Mesendoderm (in vitro differentiated cells): ENCODE measurements around the gene KRTAP10-11.

Experiments used
- DNase-seq: peaks from one replicate; pipeline ENCODE4 v3.0.0; 2013
- H2AK5ac ChIP-seq: 2 replicates; pipeline ENCODE4 v1.6.1; 2013; ENCODE audit warnings: low read length, inconsistent platforms
- H2BK120ac ChIP-seq: 2 replicates; pipeline ENCODE4 v1.6.1; 2013; ENCODE audit warnings: low read depth, mild to moderate bottlenecking, low read length, moderate library complexity, mixed read lengths
- H2BK15ac ChIP-seq: replicated peaks from 2 replicates; pipeline ENCODE4 v1.6.1; 2013; ENCODE audit warnings: low read depth, mild to moderate bottlenecking, moderate library complexity
- H2BK5ac ChIP-seq: 2 replicates; pipeline ENCODE4 v1.6.1; 2013; ENCODE audit warnings: low read length, inconsistent platforms
- H3K18ac ChIP-seq: 2 replicates; pipeline ENCODE4 v1.6.1; 2013; ENCODE audit warnings: mild to moderate bottlenecking, low read length, mixed read lengths
- H3K23ac ChIP-seq: one replicate; pipeline ENCODE4 v1.6.1; 2013; ENCODE audit warnings: low read length
- H3K27ac ChIP-seq: 2 replicates; pipeline ENCODE4 v1.5.1; 2013; ENCODE audit warnings: low read depth, mild to moderate bottlenecking, inconsistent platforms, low read length, moderate library complexity
- H3K27me3 ChIP-seq: 2 replicates; pipeline ENCODE4 v1.6.1; 2013; ENCODE audit warnings: low read length, control low read depth, mild to moderate bottlenecking, inconsistent platforms; ENCODE audit not compliant: insufficient read depth, poor library complexity
- H3K36me3 ChIP-seq: 2 replicates; pipeline ENCODE4 v1.6.1; 2013; ENCODE audit warnings: low read length, inconsistent platforms; ENCODE audit not compliant: control insufficient read depth, insufficient read depth
- H3K4ac ChIP-seq: one replicate; pipeline ENCODE4 v1.6.1; 2013; ENCODE audit warnings: low read depth, mild to moderate bottlenecking, low read length, moderate library complexity
- H3K4me1 ChIP-seq: 2 replicates; pipeline ENCODE4 v1.6.1; 2013; ENCODE audit warnings: low read depth, low read length, inconsistent platforms; ENCODE audit not compliant: control insufficient read depth
- H3K4me2 ChIP-seq: 2 replicates; pipeline ENCODE4 v1.6.1; 2013; ENCODE audit warnings: low read length
- H3K4me3 ChIP-seq: 2 replicates; pipeline ENCODE4 v1.5.1; 2013; ENCODE audit warnings: mild to moderate bottlenecking, low read length
- H3K56ac ChIP-seq: one replicate; pipeline ENCODE4 v1.6.1; 2013; ENCODE audit warnings: low read length
- H3K79me1 ChIP-seq: 2 replicates; pipeline ENCODE4 v1.6.1; 2013; ENCODE audit warnings: low read length, inconsistent platforms
- H3K79me2 ChIP-seq: 2 replicates; pipeline ENCODE4 v1.6.1; 2013; ENCODE audit warnings: mild to moderate bottlenecking, low read length; ENCODE audit not compliant: control insufficient read depth, insufficient read depth
- H3K9ac ChIP-seq: 2 replicates; pipeline ENCODE4 v1.6.1; 2013; ENCODE audit warnings: low read length, inconsistent platforms
- H4K5ac ChIP-seq: one replicate; pipeline ENCODE4 v1.6.1; 2013; ENCODE audit warnings: low read length
- H4K8ac ChIP-seq: one replicate; pipeline ENCODE4 v1.6.1; 2013; ENCODE audit warnings: low read depth, mild to moderate bottlenecking, control low read depth, low read length, moderate library complexity
- WGBS: extraction: QIAGEN DNeasy Blood & Tissue Kit; methylation state at CpG from one replicate; pipeline ENCODE4 v1.1.7; 2013; ENCODE audit warnings: low lambda C conversion rate, missing lambda C conversion rate; ENCODE audit not compliant: insufficient coverage; ENCODE audit errors: extremely low coverage; 5-methylcytosine and 5-hydroxymethylcytosine counted together

Gene KRTAP10-11

GRCh38 chr21:44644878-44645277 lies 1.3 kb upstream of the KRTAP10-11 start:
- no peak overlapping the region for H4K5ac ChIP-seq
- no peak overlapping the region for H2AK5ac ChIP-seq
- H3K9ac ChIP-seq = no peak overlapping the region
- no peak overlapping the region for H2BK120ac ChIP-seq
- DNase-seq = no peak
- H3K56ac ChIP-seq = no peak overlapping the region
- no peaks in the 10 kb centered on the region for H3K79me1 ChIP-seq
- no peaks in the 10 kb centered on the region for H3K4me1 ChIP-seq
- no peak overlapping the region for H3K4me2 ChIP-seq
- H2BK5ac ChIP-seq = no peak overlapping the region
- WGBS = no CpG with 5 or more reads among the region's 2 CpGs
- H3K36me3 ChIP-seq = no peaks in the 10 kb centered on the region
- H3K23ac ChIP-seq = no peak overlapping the region
- H4K8ac ChIP-seq = no peak overlapping the region
- H3K4me3 ChIP-seq = no peak overlapping the region
- no peaks in the 10 kb centered on the region for H3K27me3 ChIP-seq
- no peak overlapping the region for H3K4ac ChIP-seq
- H3K79me2 ChIP-seq = no peaks in the 10 kb centered on the region
- no peak overlapping the region for H3K18ac ChIP-seq
- H2BK15ac ChIP-seq = no peak overlapping the region
- H3K27ac ChIP-seq = no peak overlapping the region

GRCh38 chr21:44647222-44647552 lies 973 bp downstream of the KRTAP10-11 start:
- Histone ChIP-seq H4K8ac (no peak overlapping the region), H3K4ac (no peak overlapping the region), H3K4me3 (no peak overlapping the region), H2AK5ac (no peak overlapping the region), H3K23ac (no peak overlapping the region), H3K36me3 (no peaks in the 10 kb centered on the region), H2BK120ac (no peak overlapping the region), H3K18ac (no peak overlapping the region), H3K79me2 (no peaks in the 10 kb centered on the region), H3K56ac (no peak overlapping the region), H3K27me3 (no peaks in the 10 kb centered on the region), H3K79me1 (no peaks in the 10 kb centered on the region), H4K5ac (no peak overlapping the region), H2BK5ac (no peak overlapping the region), H3K4me1 (no peaks in the 10 kb centered on the region), H2BK15ac (no peak overlapping the region), H3K4me2 (no peak overlapping the region), H3K9ac (no peak overlapping the region), H3K27ac (no peak overlapping the region)
- no CpG with 5 or more reads among the region's 8 CpGs for WGBS
- DNase-seq = no peak

GRCh38 chr21:44648557-44649311 lies 2.5 kb downstream of the KRTAP10-11 start:
- Histone ChIP-seq H3K23ac (no peak overlapping the region), H3K9ac (no peak overlapping the region), H2BK15ac (no peak overlapping the region), H3K4me3 (no peak overlapping the region), H3K79me2 (no peaks in the 10 kb centered on the region), H2BK5ac (no peak overlapping the region), H3K18ac (no peak overlapping the region), H3K36me3 (no peaks in the 10 kb centered on the region), H3K4me2 (no peak overlapping the region), H4K5ac (no peak overlapping the region), H3K4me1 (no peaks in the 10 kb centered on the region), H3K79me1 (no peaks in the 10 kb centered on the region), H3K56ac (no peak overlapping the region), H3K27ac (no peak overlapping the region), H3K27me3 (no peaks in the 10 kb centered on the region), H2AK5ac (no peak overlapping the region), H3K4ac (no peak overlapping the region), H2BK120ac (no peak overlapping the region), H4K8ac (no peak overlapping the region)
- no CpG with 5 or more reads among the region's 33 CpGs for WGBS
- no peak for DNase-seq

- no peaks in the 10 kb centered on the region for H3K79me1 ChIP-seq
- no peaks in the 10 kb centered on the region for H3K4me1 ChIP-seq
- H2AK5ac ChIP-seq = no peak overlapping the region
- no peaks in the 10 kb centered on the region for H3K27me3 ChIP-seq
- H3K56ac ChIP-seq = no peak overlapping the region
- no peaks in the 10 kb centered on the region for H3K79me2 ChIP-seq
- H3K23ac ChIP-seq = no peak overlapping the region
- H3K36me3 ChIP-seq = no peaks in the 10 kb centered on the region
- no peak overlapping the region for H3K4me3 ChIP-seq
- H3K4ac ChIP-seq = no peak overlapping the region
- H3K4me2 ChIP-seq = no peak overlapping the region
- no peak overlapping the region for H3K9ac ChIP-seq
- H4K8ac ChIP-seq = no peak overlapping the region
- H3K18ac ChIP-seq = no peak overlapping the region
- no peak overlapping the region for H2BK120ac ChIP-seq
- H2BK15ac ChIP-seq = no peak overlapping the region
- H3K27ac ChIP-seq = no peak overlapping the region
- H4K5ac ChIP-seq = no peak overlapping the region
- no CpG with 5 or more reads among the region's 18 CpGs for WGBS
- no peak overlapping the region for H2BK5ac ChIP-seq
- no peak for DNase-seq
Observed at GRCh38 chr21:44649521-44650100, 3.4 kb downstream of the KRTAP10-11 start.

- H3K27ac ChIP-seq = no peak overlapping the region
- no peak overlapping the region for H3K4ac ChIP-seq
- no peak overlapping the region for H2BK5ac ChIP-seq
- no peaks in the 10 kb centered on the region for H3K79me1 ChIP-seq
- H4K8ac ChIP-seq = no peak overlapping the region
- H3K23ac ChIP-seq = no peak overlapping the region
- no peaks in the 10 kb centered on the region for H3K27me3 ChIP-seq
- H3K18ac ChIP-seq = no peak overlapping the region
- H2BK120ac ChIP-seq = no peak overlapping the region
- H2AK5ac ChIP-seq = no peak overlapping the region
- H4K5ac ChIP-seq = no peak overlapping the region
- H3K36me3 ChIP-seq = no peaks in the 10 kb centered on the region
- DNase-seq = no peak
- no peak overlapping the region for H3K56ac ChIP-seq
- no peak overlapping the region for H3K4me2 ChIP-seq
- H3K4me3 ChIP-seq = no peak overlapping the region
- no peak overlapping the region for H3K9ac ChIP-seq
- no CpG with 5 or more reads among the region's 20 CpGs for WGBS
- no peak overlapping the region for H2BK15ac ChIP-seq
- H3K79me2 ChIP-seq = no peaks in the 10 kb centered on the region
- no peaks in the 10 kb centered on the region for H3K4me1 ChIP-seq
Observed at GRCh38 chr21:44650265-44650972, 4.2 kb downstream of the KRTAP10-11 start.
